OCI-LY1 (cell line): ENCODE results near the gene TMEM212.
"Not testable (repeated sequence)": the region's sequence is repeated elsewhere in the genome, so short reads cannot be mapped to it uniquely, and the experiment has no call there.

Source experiments
- H2AFZ ChIP-seq: fragments of 200-600 bp; sonication (generic), shearing (Covaris generic); 2 replicates; pipeline ENCODE4 v1.6.0; 2014; ENCODE audit warnings: antibody characterized with exemption, mild to moderate bottlenecking, low read length
- H3F3A ChIP-seq: fragments of 200-600 bp; sonication (generic), shearing (Covaris generic); 2 replicates; pipeline ENCODE4 v1.6.0; 2014; ENCODE audit warnings: mild to moderate bottlenecking, antibody characterized with exemption, low read length, moderate library complexity; ENCODE audit not compliant: insufficient read depth
- H3K27ac ChIP-seq: fragments of 200-600 bp; sonication (generic); 2 replicates; pipeline ENCODE4 v1.5.1; 2014; ENCODE audit warnings: low read length, mixed run types, mild to moderate bottlenecking, low read depth; ENCODE audit not compliant: poor library complexity, severe bottlenecking
- H3K27me3 ChIP-seq: fragments of 200-600 bp; sonication (generic); 2 replicates; pipeline ENCODE4 v1.6.0; 2014; ENCODE audit warnings: antibody characterized with exemption, mild to moderate bottlenecking, low read length, moderate library complexity; ENCODE audit not compliant: insufficient read depth
- H3K36me3 ChIP-seq: fragments of 200-600 bp; sonication (generic); 2 replicates; pipeline ENCODE4 v1.6.1; 2014; ENCODE audit warnings: mild to moderate bottlenecking, antibody characterized with exemption, low read length, moderate library complexity, mixed read lengths; ENCODE audit not compliant: insufficient read depth
- H3K4me1 ChIP-seq: fragments of 200-600 bp; sonication (generic); 2 replicates; pipeline ENCODE4 v1.5.1; 2014; ENCODE audit warnings: mild to moderate bottlenecking, low read length, moderate library complexity; ENCODE audit not compliant: insufficient read depth, severe bottlenecking
- H3K4me2 ChIP-seq: fragments of 200-600 bp; sonication (generic), shearing (Covaris generic); 2 replicates; pipeline ENCODE4 v1.6.1; 2014; ENCODE audit warnings: low read length
- H3K4me3 ChIP-seq: fragments of 200-600 bp; sonication (generic); 2 replicates; pipeline ENCODE4 v1.5.1; 2014; ENCODE audit warnings: low read length, low read depth, mild to moderate bottlenecking, mixed read lengths; ENCODE audit not compliant: poor library complexity, severe bottlenecking
- H3K79me2 ChIP-seq: fragments of 200-600 bp; shearing (Covaris generic); 2 replicates; pipeline ENCODE4 v1.6.1; 2016; ENCODE audit warnings: mixed run types, low read length, mixed read lengths; ENCODE audit not compliant: insufficient read depth
- H3K9ac ChIP-seq: fragments of 200-600 bp; sonication (generic), shearing (Covaris generic); 2 replicates; pipeline ENCODE4 v1.6.1; 2014; ENCODE audit warnings: mild to moderate bottlenecking, low read length, mixed read lengths
- H3K9me2 ChIP-seq: fragments of 200-600 bp; sonication (generic), shearing (Covaris generic); 2 replicates; pipeline ENCODE4 v1.6.1; 2014; ENCODE audit warnings: low read depth, mild to moderate bottlenecking, low read length, mixed read lengths
- H3K9me3 ChIP-seq: fragments of 200-600 bp; shearing (Covaris generic); 2 replicates; pipeline ENCODE4 v1.6.1; 2014; ENCODE audit warnings: low read length, mixed read lengths
- H4K20me1 ChIP-seq: fragments of 200-600 bp; sonication (generic), shearing (Covaris generic); 2 replicates; pipeline ENCODE4 v1.6.0; 2016; ENCODE audit warnings: mild to moderate bottlenecking, low read length; ENCODE audit not compliant: insufficient read depth
- EZH2 ChIP-seq: fragments of 200-600 bp; sonication (generic), shearing (Covaris generic); IDR thresholded peaks from 2 replicates; pipeline ENCODE4 v1.8.0; 2017; ENCODE audit warnings: borderline replicate concordance, mixed run types, mild to moderate bottlenecking, antibody characterized with exemption, low read length, moderate library complexity, mixed read lengths
- TF ChIP-seq, protein P1 (sequence below): fragments of 200-600 bp; sonication (generic), shearing (Covaris generic); IDR thresholded peaks from 2 replicates; pipeline ENCODE4 v1.5.1; 2017; ENCODE audit warnings: mild to moderate bottlenecking, antibody characterized with exemption, low read length, moderate library complexity, mixed read lengths

The TMEM212 gene

DNA sequence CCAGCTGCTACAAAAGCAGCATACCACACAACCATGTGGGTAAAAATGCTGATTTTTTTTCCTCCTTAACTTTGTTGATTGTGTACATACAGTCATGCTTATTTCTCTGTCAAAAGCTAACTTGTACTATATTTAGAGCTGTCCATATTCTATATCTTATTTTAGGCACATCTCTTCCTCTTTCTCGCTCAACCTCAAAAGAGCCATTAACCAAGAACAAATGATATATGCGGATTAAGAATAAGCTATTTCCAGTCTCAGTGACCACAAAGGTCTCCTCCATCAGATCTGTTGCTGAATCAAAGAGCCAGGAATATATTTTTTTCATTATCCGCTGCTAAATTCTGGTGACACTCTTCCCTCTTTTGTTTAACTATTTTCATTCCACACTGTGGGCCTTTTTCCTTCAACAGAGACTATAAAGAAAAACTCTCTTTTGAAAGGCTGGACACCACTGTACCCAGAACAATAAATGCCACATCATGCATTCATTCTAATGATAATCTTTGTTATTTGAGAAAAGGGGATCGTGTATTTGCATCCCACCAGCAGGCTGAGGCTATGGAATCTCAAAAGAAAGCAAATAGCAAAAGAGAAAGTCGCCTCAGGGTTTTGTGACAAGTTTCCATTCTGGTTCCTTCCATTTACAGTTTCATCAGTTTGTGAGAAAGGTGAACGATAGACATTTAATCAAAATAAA, 8.0 kb downstream of the TMEM212 start:
- Histone ChIP-seq H2AFZ (no peak overlapping the region), H3K9ac (no peak overlapping the region), H3K79me2 (no peaks in the 10 kb centered on the region), H3F3A (no peaks in the 10 kb centered on the region), H3K4me3 (no peak overlapping the region), H3K36me3 (no peaks in the 10 kb centered on the region), H3K4me1 (no peaks in the 10 kb centered on the region), H3K4me2 (no peak overlapping the region), H3K9me2 (no peaks in the 10 kb centered on the region), H3K27me3 (no peaks in the 10 kb centered on the region), H3K9me3 (peaks cover 16% of the 10 kb centered on the region), H3K27ac (no peak overlapping the region), H4K20me1 (no peaks in the 10 kb centered on the region)
- TF ChIP-seq, protein P1, sequence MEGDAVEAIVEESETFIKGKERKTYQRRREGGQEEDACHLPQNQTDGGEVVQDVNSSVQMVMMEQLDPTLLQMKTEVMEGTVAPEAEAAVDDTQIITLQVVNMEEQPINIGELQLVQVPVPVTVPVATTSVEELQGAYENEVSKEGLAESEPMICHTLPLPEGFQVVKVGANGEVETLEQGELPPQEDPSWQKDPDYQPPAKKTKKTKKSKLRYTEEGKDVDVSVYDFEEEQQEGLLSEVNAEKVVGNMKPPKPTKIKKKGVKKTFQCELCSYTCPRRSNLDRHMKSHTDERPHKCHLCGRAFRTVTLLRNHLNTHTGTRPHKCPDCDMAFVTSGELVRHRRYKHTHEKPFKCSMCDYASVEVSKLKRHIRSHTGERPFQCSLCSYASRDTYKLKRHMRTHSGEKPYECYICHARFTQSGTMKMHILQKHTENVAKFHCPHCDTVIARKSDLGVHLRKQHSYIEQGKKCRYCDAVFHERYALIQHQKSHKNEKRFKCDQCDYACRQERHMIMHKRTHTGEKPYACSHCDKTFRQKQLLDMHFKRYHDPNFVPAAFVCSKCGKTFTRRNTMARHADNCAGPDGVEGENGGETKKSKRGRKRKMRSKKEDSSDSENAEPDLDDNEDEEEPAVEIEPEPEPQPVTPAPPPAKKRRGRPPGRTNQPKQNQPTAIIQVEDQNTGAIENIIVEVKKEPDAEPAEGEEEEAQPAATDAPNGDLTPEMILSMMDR = no peak
- TF ChIP-seq EZH2 = no peak

DNA sequence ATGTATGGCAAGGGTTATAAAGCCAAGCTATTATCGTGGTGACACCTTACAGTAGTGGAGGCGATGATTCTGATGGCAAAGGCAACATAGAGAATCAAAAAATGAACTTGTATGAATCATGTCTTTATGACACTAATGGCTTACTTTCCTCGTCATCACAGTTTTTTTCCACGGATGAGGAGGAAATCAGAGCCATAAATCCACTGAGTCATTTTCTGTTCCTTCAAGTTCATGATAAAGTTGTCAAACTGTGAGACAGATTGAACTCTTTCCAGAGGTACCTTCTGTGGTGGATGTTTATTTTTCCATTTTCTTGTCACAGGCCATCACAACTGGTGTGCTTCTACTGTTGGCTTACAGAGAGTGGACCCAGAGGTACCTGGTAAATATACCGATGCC, 8.5 kb downstream of the TMEM212 start:
- no peaks in the 10 kb centered on the region for H3K9me2 ChIP-seq
- H3F3A ChIP-seq = no peaks in the 10 kb centered on the region
- H3K27ac ChIP-seq = no peak overlapping the region
- TF ChIP-seq EZH2 = no peak
- TF ChIP-seq, protein P1 = no peak
- no peak overlapping the region for H3K4me3 ChIP-seq
- no peak overlapping the region for H2AFZ ChIP-seq
- no peak overlapping the region for H3K4me2 ChIP-seq
- H3K36me3 ChIP-seq = no peaks in the 10 kb centered on the region
- peaks cover 16% of the 10 kb centered on the region for H3K9me3 ChIP-seq
- no peak overlapping the region for H3K9ac ChIP-seq
- H3K27me3 ChIP-seq = no peaks in the 10 kb centered on the region
- no peaks in the 10 kb centered on the region for H4K20me1 ChIP-seq
- H3K4me1 ChIP-seq = no peaks in the 10 kb centered on the region
- H3K79me2 ChIP-seq = no peaks in the 10 kb centered on the region

DNA sequence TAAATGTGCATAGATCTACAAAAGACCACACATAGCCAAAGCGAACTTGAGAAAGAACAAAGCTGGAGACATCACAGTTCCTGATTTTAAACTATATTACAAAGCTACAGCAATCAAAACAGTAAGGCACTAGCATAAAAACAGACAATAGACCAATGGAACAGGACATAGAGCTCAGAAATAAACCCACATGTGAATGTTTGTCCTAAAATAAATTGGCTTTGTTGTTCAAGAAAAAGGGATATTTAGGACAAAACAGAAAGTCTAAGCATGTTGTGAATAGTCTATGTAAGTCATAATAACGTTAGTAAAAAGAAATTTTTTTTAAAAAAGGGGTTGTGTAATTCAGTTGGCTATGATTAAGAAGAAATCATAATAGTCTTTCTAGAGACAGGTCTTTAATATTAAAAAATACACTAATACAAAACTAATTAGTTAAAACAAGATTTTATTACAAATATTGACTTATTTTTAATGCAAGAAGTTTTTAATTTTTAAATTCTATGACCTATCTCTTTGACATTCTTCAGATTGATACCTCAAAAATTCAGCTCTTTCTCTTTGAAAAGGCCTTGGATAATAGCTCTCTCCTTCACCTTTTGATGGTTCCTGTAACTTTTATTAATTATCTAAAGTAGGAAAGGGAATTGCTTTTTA, 11.6 kb downstream of the TMEM212 start:
- H3K9ac ChIP-seq = no peak overlapping the region
- no peaks in the 10 kb centered on the region for H3K36me3 ChIP-seq
- no peak overlapping the region for H2AFZ ChIP-seq
- TF ChIP-seq EZH2 = no peak
- TF ChIP-seq, protein P1 = no peak
- H3F3A ChIP-seq = no peaks in the 10 kb centered on the region
- no peak overlapping the region for H3K27ac ChIP-seq
- no peaks in the 10 kb centered on the region for H4K20me1 ChIP-seq
- H3K4me3 ChIP-seq = no peak overlapping the region
- no peak overlapping the region for H3K4me2 ChIP-seq
- no peaks in the 10 kb centered on the region for H3K79me2 ChIP-seq
- no peaks in the 10 kb centered on the region for H3K4me1 ChIP-seq
- H3K9me3 ChIP-seq = peaks cover 16% of the 10 kb centered on the region
- no peaks in the 10 kb centered on the region for H3K9me2 ChIP-seq
- H3K27me3 ChIP-seq = no peaks in the 10 kb centered on the region

DNA sequence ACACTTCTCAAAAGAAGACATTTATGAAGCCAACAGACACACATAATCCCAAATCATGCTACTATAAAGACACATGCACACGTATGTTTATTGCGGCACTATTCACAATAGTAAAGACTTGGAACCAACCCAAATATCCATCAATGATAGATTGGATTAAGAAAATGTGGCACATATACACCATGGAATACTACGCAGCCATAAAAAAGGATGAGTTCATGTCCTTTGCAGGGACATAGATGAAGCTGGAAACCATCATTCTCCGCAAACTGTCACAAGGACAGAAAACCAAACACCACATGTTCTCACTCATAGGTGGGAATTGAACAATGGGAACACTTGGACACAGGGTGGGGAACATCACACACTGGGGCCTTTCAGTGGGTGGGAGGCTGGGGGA, 15.6 kb downstream of the TMEM212 start:
- H3K36me3 ChIP-seq, H3K27ac ChIP-seq, H3K9me2 ChIP-seq, H3F3A ChIP-seq, H3K27me3 ChIP-seq, H2AFZ ChIP-seq, H3K4me1 ChIP-seq, H4K20me1 ChIP-seq, H3K79me2 ChIP-seq, H3K4me2 ChIP-seq, H3K9ac ChIP-seq, H3K4me3 ChIP-seq: not testable (repeated sequence)
- peaks cover 16% of the 10 kb centered on the region for H3K9me3 ChIP-seq
